HG03060 (cell line): Measurements from ENCODE around the gene ADGRB3.
"Not testable (repeated sequence)": the region's sequence is repeated elsewhere in the genome, so short reads cannot be mapped to it uniquely, and the experiment has no call there.

Experiments used
- ATAC-seq: cut with Tn5 transposase; IDR thresholded peaks from one replicate; pipeline ENCODE4 v1.9.1; 2021; ENCODE audit warnings: low read depth, moderate number of reproducible peaks; ENCODE audit not compliant: unreplicated experiment

ADGRB3 gene

GRCh38 chr6:68901044-68901443 is 266.0 kb downstream of the ADGRB3 start:
- ATAC-seq = no peak

DNA sequence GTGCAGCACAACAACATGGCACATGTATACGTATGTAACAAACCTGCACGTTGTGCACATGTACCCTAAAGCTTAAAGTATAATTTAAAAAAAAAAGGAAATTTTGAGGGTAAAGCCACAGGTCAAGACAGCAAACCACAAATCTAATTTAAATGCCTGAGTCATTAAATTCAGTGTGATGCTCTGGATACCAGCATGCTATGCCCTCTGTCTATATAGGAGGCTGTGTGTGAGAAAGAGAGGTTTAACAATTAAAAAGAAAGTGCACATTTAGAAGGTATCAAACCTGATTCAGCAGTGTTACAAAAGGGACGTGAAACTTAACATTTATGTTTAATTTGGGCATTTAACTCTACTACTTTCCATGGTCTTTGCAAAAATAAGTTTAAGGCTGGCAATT is 276.3 kb downstream of the ADGRB3 start:
- no peak for ATAC-seq

GRCh38 chr6:68911811-68912210 is 276.7 kb downstream of the ADGRB3 start:
- no peak for ATAC-seq

GRCh38 chr6:68912805-68913204 is 277.7 kb downstream of the ADGRB3 start:
- ATAC-seq = not testable (repeated sequence)

- ATAC-seq = no peak
Measured at GRCh38 chr6:68915586-68915985, 280.5 kb downstream of the ADGRB3 start.

DNA sequence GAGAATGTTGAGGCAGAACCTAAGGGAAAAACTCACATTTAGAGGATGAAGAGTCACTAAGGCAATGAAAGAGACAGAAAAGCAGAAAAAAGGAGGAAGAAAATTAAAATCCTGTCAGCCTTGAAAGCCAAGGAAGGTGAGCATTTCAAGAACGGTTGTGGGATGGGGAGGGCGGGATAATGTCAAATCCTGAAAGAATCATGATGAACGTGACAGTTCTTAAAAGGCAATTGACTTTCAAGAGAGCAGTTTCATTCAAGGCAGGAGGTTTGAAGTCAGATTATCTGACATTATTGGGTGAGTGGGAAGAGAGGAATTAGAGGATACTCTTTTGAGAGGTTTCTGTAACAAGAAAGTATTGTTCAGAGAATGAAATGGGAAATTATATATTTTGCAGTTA is 284.5 kb downstream of the ADGRB3 start:
- ATAC-seq = no peak

GRCh38 chr6:68941345-68941744 is 306.3 kb downstream of the ADGRB3 start:
- ATAC-seq = no peak

GRCh38 chr6:68947721-68948120 is 312.6 kb downstream of the ADGRB3 start:
- no peak for ATAC-seq

GRCh38 chr6:68951270-68951669 is 316.2 kb downstream of the ADGRB3 start:
- ATAC-seq = no peak

GRCh38 chr6:68958327-68958726 is 323.2 kb downstream of the ADGRB3 start:
- no peak for ATAC-seq

- peak; percentile 68 for ATAC-seq
Measured at GRCh38 chr6:68967549-68968300, 332.6 kb downstream of the ADGRB3 start.

- ATAC-seq = no peak
Measured at GRCh38 chr6:68968301-68968649, 333.2 kb downstream of the ADGRB3 start.

GRCh38 chr6:68973066-68973465 is 338.0 kb downstream of the ADGRB3 start:
- no peak for ATAC-seq

GRCh38 chr6:68975064-68975463 is 340.0 kb downstream of the ADGRB3 start:
- ATAC-seq = no peak

- no peak for ATAC-seq
Measured at GRCh38 chr6:68975816-68976215, 340.7 kb downstream of the ADGRB3 start.

- no peak for ATAC-seq
Measured at GRCh38 chr6:68976260-68976659, 341.2 kb downstream of the ADGRB3 start.

DNA sequence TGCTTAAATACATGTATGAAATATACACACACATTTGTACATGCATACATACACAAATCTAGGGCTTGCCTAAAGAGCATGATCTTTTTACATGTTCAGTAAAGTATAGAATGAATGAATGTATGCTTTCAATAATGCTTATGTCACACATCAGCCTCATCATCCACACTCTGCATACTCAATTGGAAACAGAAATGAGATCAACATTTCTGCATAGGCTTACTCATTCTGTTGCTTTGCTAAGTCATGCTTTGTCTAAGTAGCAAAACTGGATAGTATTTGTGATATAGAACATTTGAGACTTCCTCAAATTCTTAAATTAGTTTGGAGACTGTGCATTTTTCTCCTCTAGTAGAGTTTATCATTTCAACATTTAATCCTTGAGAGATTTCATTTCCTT is 343.3 kb downstream of the ADGRB3 start:
- no peak for ATAC-seq

DNA sequence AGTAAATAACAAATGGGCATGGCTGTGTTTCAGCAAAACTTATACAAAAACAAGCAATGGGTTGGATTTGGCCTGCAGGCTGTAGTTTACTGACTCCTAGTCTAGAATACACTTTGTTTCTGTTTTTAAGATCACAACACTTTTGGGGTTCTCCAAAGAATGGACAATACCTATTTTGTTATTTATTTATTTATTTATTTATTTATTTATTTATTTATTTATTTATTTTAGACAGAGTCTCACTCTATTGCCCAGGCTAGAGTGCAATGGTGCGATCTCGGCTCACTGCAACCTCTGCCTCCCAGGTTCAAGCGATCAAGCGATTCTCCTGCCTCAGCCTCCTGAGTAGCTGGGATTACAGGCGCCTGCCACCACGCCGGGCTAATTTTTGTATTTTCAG is 346.6 kb downstream of the ADGRB3 start:
- ATAC-seq = not testable (repeated sequence)

- no peak for ATAC-seq
Measured at GRCh38 chr6:68988698-68989097, 353.6 kb downstream of the ADGRB3 start.

DNA sequence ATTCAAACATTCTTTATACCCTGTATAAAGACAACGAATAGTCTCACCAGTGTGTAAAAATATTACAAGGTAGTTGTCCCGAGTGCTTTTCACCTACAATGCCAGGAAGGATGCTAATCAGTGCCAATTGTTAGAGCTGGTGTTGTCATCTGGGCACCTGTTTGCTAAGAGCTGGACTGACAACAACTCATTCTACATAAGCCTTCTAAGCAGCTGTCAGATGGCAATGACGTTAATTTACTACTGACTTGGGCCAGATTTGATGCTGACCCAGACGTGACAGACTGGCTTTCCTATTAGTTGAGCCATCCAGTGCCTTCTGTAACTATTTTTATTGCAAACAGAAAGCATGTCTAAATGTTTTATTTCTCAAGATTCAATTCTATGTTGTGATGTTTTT is 355.2 kb downstream of the ADGRB3 start:
- no peak for ATAC-seq

DNA sequence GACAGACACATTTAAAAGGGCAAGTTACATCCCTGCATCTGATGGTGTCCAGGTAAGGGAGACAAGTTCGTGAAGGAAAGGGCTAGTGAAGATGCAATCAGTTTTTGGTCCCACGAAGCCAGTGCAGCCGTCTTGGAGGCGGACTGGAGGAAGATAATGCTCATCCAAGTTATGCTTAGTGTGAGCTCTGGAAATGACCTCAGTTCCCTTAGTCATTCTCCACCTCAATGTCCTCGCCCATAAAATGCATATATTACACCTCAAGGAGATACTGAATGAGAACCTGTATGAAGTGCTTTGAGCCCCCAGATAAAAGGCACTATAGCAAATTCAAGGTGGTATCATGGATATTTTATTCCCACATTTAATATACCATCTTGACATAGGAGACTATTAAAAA is 358.8 kb downstream of the ADGRB3 start:
- no peak for ATAC-seq

DNA sequence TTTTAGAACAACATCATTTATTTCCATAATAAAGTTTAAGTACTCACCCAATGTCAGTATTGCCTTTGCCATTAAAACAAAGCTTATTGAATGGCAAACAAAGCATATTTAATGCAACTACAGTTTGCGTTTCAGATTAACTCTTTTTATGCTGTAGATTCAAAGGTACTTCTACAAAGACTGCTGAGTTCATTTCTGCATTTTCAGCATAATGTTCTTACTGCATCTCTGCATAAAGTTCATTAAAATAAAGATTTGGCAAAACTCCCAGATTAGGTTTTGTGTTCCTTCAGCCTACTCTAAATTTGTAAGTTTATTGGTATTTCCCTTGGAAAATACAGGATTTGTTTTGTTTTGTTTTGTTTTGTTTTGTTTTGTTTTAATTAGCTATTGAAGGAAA is 359.4 kb downstream of the ADGRB3 start:
- no peak for ATAC-seq

DNA sequence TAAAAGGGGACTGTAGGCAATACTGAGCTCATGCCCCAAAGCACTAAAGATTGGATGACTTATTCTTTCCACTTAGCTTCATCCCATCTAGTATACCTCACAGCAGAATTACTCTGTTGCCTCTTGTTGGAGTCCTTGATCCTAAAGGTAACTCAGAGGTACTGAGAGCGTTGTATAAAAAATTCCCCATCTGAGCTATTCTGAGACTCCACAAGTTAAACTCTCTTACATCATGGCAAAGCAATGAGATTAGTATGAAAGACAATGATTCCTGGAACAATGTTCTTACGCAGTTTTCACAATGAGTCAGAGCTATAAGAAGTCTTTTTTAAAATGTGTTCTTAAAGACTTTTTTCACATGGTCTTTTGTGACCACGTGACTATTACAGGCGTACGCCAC is 370.1 kb downstream of the ADGRB3 start:
- no peak for ATAC-seq
